Neutrophil (primary cell): ENCODE measurements around the gene NUAK2.
A peak's percentile ranks its signal among the peaks of the same experiment; 100 is the strongest.

Experiments used
- H3K27ac ChIP-seq: fragments of 200-600 bp; sonication (generic); 2 replicates; pipeline ENCODE4 v1.5.1; 2016; ENCODE audit warnings: mild to moderate bottlenecking, moderate library complexity
- H3K27me3 ChIP-seq: fragments of 200-600 bp; sonication (generic); 2 replicates; pipeline ENCODE4 v1.6.0; 2016; ENCODE audit warnings: mild to moderate bottlenecking
- H3K36me3 ChIP-seq: fragments of 200-600 bp; sonication (generic); 2 replicates; pipeline ENCODE4 v1.5.1; 2017
- H3K4me1 ChIP-seq, 2 experiments: fragments of 200-600 bp in 1 of 2; sonication (generic) in 1 of 2; 1 replicate in 1 of 2; 2 replicates in 1 of 2; pipeline versions ENCODE4 v1.5.1 to v1.6.1; 2013 to 2016; ENCODE audit warnings: low read depth in 1 of 2, low read length in 1 of 2, mild to moderate bottlenecking in 1 of 2, moderate library complexity in 1 of 2; ENCODE audit not compliant: control insufficient read depth in 1 of 2, insufficient read depth in 1 of 2
- H3K4me3 ChIP-seq, 2 experiments: fragments of 200-600 bp in 1 of 2; sonication (generic) in 1 of 2; 1 replicate in 1 of 2; 2 replicates in 1 of 2; pipeline ENCODE4 v1.5.1; 2013 to 2016; ENCODE audit warnings: low read depth in 1 of 2, low read length in 1 of 2, mild to moderate bottlenecking in 1 of 2, moderate library complexity in 1 of 2
- H3K9me3 ChIP-seq: fragments of 200-600 bp; sonication (generic); 2 replicates; pipeline ENCODE4 v1.5.1; 2016
- CTCF ChIP-seq: fragments of 200-600 bp; sonication (generic); IDR thresholded peaks from 2 replicates; pipeline ENCODE4 v1.5.1; 2016; ENCODE audit warnings: antibody characterized with exemption

NUAK2 gene

GRCh38 chr1:205310976-205311704, 10.4 kb downstream of the NUAK2 start:
- peak overlapping the region; percentile 98 for H3K27ac ChIP-seq
- H3K4me1 ChIP-seq, result peaks cover 59 to 61% of the 10 kb centered on the region in 2 experiments
- no peaks in the 10 kb centered on the region for H3K27me3 ChIP-seq
- no peak for TF ChIP-seq CTCF
- H3K9me3 ChIP-seq, result peaks cover 7% of the 10 kb centered on the region
- peak overlapping the region; percentile 63 to 98 for H3K4me3 ChIP-seq
- H3K36me3 ChIP-seq, result peaks cover 72% of the 10 kb centered on the region

- Histone ChIP-seq H3K36me3 (peaks cover 77% of the 10 kb centered on the region), H3K27ac (peak overlapping the region; percentile 98), H3K9me3 (peaks cover 7% of the 10 kb centered on the region), H3K4me3 (no peak overlapping the region), H3K27me3 (no peaks in the 10 kb centered on the region), H3K4me1 (peaks cover 45 to 47% of the 10 kb centered on the region in 2 experiments)
- TF ChIP-seq CTCF, result no peak
These were observed 11.8 kb downstream of the NUAK2 start for GRCh38 chr1:205309741-205310140.

- H3K4me3 ChIP-seq, result no peak overlapping the region
- peaks cover 18 to 20% of the 10 kb centered on the region in 2 experiments for H3K4me1 ChIP-seq
- no peaks in the 10 kb centered on the region for H3K27me3 ChIP-seq
- peak overlapping the region; percentile 37 for H3K27ac ChIP-seq
- no peak for TF ChIP-seq CTCF
- H3K36me3 ChIP-seq, result peaks cover 99% of the 10 kb centered on the region
- peaks cover 12% of the 10 kb centered on the region for H3K9me3 ChIP-seq
These were observed 14.5 kb downstream of the NUAK2 start for GRCh38 chr1:205306929-205307566.

- peaks cover 88% of the 10 kb centered on the region for H3K36me3 ChIP-seq
- peak overlapping the region; percentile 28 for H3K27ac ChIP-seq
- peaks cover 6 to 7% of the 10 kb centered on the region in 2 experiments for H3K4me1 ChIP-seq
- H3K9me3 ChIP-seq, result peaks cover 5% of the 10 kb centered on the region
- no peaks in the 10 kb centered on the region for H3K27me3 ChIP-seq
- no peak for TF ChIP-seq CTCF
- H3K4me3 ChIP-seq, result no peak overlapping the region
These were observed 16.9 kb downstream of the NUAK2 start for GRCh38 chr1:205304695-205305070.

- no peak for TF ChIP-seq CTCF
- Histone ChIP-seq H3K36me3 (peaks cover 83% of the 10 kb centered on the region), H3K27ac (peak overlapping the region; percentile 28)
These were observed 17.4 kb downstream of the NUAK2 start for GRCh38 chr1:205304046-205304694.

More at GRCh38 chr1:205304046-205304694, 17.4 kb downstream of the NUAK2 start:
- peaks cover 9 to 10% of the 10 kb centered on the region in 2 experiments for H3K4me1 ChIP-seq
- no peak overlapping the region for H3K4me3 ChIP-seq
- H3K9me3 ChIP-seq, result peaks cover 5% of the 10 kb centered on the region
- H3K27me3 ChIP-seq, result no peaks in the 10 kb centered on the region
